K562 (cell line): ENCODE results near the gene CNPY4. TPM values are rescaled to one million over a fixed set of nuclear protein-coding genes. Genes with fewer than 3 reads are reported as not detected.
A peak's percentile ranks its signal among the peaks of the same experiment; 100 is the strongest.

Experiments used
- CBFA2T3 ChIP-seq: fragments of 450-650 bp; IDR thresholded peaks from 2 replicates; pipeline ENCODE4 v1.6.1; 2017
- CHD2 ChIP-seq: IDR thresholded peaks from 2 replicates; pipeline ENCODE4 v1.6.1; 2011; ENCODE audit warnings: low read depth, low read length
- GABPB2 ChIP-seq: fragments of 250-450 bp; sonication (Bioruptor Pico); conservative IDR thresholded peaks from 2 replicates; pipeline ENCODE4 v1.5.1; 2021; ENCODE audit warnings: mild to moderate bottlenecking
- GTF2E2 ChIP-seq: fragments of 200-800 bp; sonication (Bioruptor generic); IDR thresholded peaks from 2 replicates; pipeline ENCODE4 v1.6.1; 2016; ENCODE audit warnings: missing genetic modification characterization, missing compliant biosample characterization
- MEIS2 ChIP-seq: fragments of 450-650 bp; IDR thresholded peaks from 2 replicates; pipeline ENCODE4 v1.6.1; 2014; ENCODE audit warnings: mild to moderate bottlenecking; ENCODE audit not compliant: partially characterized antibody
- RCOR1 ChIP-seq, 2 experiments: IDR thresholded peaks; 2 replicates each; pipeline ENCODE4 v1.6.1; 2012; ENCODE audit warnings: low read depth in 2 of 2, low read length in 2 of 2, borderline replicate concordance in 1 of 2, improper control_type of control experiment in 1 of 2
- SP2 ChIP-seq: IDR thresholded peaks from 2 replicates; pipeline ENCODE4 v1.6.1; 2011; ENCODE audit warnings: mild to moderate bottlenecking, low read depth, low read length, moderate library complexity; ENCODE audit not compliant: poor library complexity, severe bottlenecking; ENCODE audit errors: extremely low read depth
- TAL1 ChIP-seq: fragments of 450-650 bp; IDR thresholded peaks from 2 replicates; pipeline ENCODE4 v1.6.1; 2016; ENCODE audit warnings: mild to moderate bottlenecking
- TCF3 ChIP-seq: sonication (generic); formaldehyde crosslinking; IDR thresholded peaks from 2 replicates; pipeline ENCODE4 v1.4.0; 2020; ENCODE audit warnings: mild to moderate bottlenecking, missing genetic modification reagents
- XRCC4 ChIP-seq: IDR thresholded peaks from one replicate; pipeline ENCODE4 v1.6.1; 2011; ENCODE audit not compliant: insufficient read depth, insufficient read length; ENCODE audit errors: extremely low read depth
- polyA plus RNA-seq, 8 experiments: library from polyadenylated mRNA; depleted of rRNA in 4 of 8; stranded (reverse) in 5 of 8; unstranded in 3 of 8; fragments of >200 nt; fragmentation: Nextera tagmentation in 2 of 8; fragmentation: Illumina TruSeq in 1 of 8; extraction: Ambion mirVana in 2 of 8; extraction: Trizol in 1 of 8; gene quantifications; 2 replicates each; pipeline versions ENCODE4 v1.2.1 to v1.2.3, GENCODE V29; 2011 to 2014; ENCODE audit warnings: inconsistent platforms in 1 of 8, missing spikeins in 1 of 8
- total RNA-seq, 7 experiments: library from RNA; depleted of rRNA in 6 of 7; stranded (reverse); fragments of >200 nt in 6 of 7; fragmentation: Illumina TruSeq in 2 of 7; extraction: Trizol in 2 of 7; gene quantifications; 2 replicates each; pipeline versions ENCODE4 v1.2.1 to v1.2.3, GENCODE V29; 2011 to 2021; ENCODE audit warnings: low replicate concordance in 1 of 7
- TF ChIP-seq, protein P1 (sequence below): fragments of 250-450 bp; sonication (Bioruptor Pico); IDR thresholded peaks from 2 replicates; pipeline ENCODE4 v1.8.0; 2022; ENCODE audit warnings: inconsistent platforms, mild to moderate bottlenecking, moderate library complexity, borderline replicate concordance
- TF ChIP-seq, protein P2 (sequence below), 2 experiments: fragments of 450-650 bp in 1 of 2; IDR thresholded peaks; 2 replicates each; pipeline ENCODE4 v1.6.1; 2011 to 2017; ENCODE audit warnings: low read depth in 2 of 2, antibody characterized with exemption in 1 of 2, borderline replicate concordance in 1 of 2, low read length in 1 of 2, mild to moderate bottlenecking in 1 of 2, mixed read lengths in 1 of 2; ENCODE audit not compliant: control insufficient read depth in 1 of 2
- TF ChIP-seq, protein P3 (sequence below): fragments of 450-650 bp; IDR thresholded peaks from 2 replicates; pipeline ENCODE4 v1.6.1; 2016; ENCODE audit warnings: missing biosample characterization, missing genetic modification characterization
- TF ChIP-seq, protein P4 (sequence below): fragments of 200-800 bp; sonication (Bioruptor generic); IDR thresholded peaks from 2 replicates; pipeline ENCODE4 v1.6.1; 2017; ENCODE audit warnings: missing genetic modification characterization, missing compliant biosample characterization
- TF ChIP-seq, protein P5 (sequence below), 2 experiments: fragments of 200-800 bp in 1 of 2; sonication (Bioruptor generic) in 1 of 2; sonication (generic) in 1 of 2; formaldehyde crosslinking in 1 of 2; IDR thresholded peaks in 1 of 2; conservative IDR thresholded peaks in 1 of 2; 2 replicates each; pipeline versions ENCODE4 v1.5.0 to v1.6.1; 2016 to 2020; ENCODE audit warnings: missing compliant biosample characterization in 1 of 2, missing genetic modification characterization in 1 of 2, missing genetic modification reagents in 1 of 2
- TF ChIP-seq, protein P6 (sequence below): sonication (generic); formaldehyde crosslinking; IDR thresholded peaks from 2 replicates; pipeline ENCODE4 v1.8.1; 2023; ENCODE audit warnings: mild to moderate bottlenecking, missing genetic modification reagents

The CNPY4 gene
- total and polyA plus RNA-seq, 9 of the 15 experiments (the other 6 are each of a cell fraction or from before 2014, with no cell fraction given), result 1.9 to 11.2 (median 7.0) TPM

DNA sequence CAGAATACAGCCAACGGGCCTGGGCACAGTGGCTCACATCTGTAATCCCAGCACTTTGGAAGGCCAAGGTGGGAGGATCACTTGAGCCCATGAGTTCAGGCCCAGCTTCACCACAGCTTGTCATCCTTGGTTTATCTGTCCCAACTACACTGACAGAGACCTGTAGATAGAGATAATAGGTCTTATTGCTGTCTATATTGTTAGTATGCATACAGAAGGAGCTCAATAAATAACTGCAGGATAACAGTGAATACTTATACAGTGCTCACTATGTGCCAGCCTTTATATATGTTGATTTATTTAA lies 1.3 kb downstream of the CNPY4 start (continued):
- TF ChIP-seq, protein P1, sequence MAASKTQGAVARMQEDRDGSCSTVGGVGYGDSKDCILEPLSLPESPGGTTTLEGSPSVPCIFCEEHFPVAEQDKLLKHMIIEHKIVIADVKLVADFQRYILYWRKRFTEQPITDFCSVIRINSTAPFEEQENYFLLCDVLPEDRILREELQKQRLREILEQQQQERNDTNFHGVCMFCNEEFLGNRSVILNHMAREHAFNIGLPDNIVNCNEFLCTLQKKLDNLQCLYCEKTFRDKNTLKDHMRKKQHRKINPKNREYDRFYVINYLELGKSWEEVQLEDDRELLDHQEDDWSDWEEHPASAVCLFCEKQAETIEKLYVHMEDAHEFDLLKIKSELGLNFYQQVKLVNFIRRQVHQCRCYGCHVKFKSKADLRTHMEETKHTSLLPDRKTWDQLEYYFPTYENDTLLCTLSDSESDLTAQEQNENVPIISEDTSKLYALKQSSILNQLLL (CRISPR knock-in tag), result no peak
- TF ChIP-seq MEIS2 (peak; percentile 36), CHD2 (no peak), RCOR1 (IDR thresholded peaks at IDR 0.05; ENCODE audit: borderline replicate concordance in 1 of 2, low read depth in 2 of 2, low read length in 2 of 2) (0 out of 4 replicates have a peak, but pooled peaks of 1 of the 2 experiments have one; percentile 24), CBFA2T3 (peak; percentile 64), XRCC4 (no peak), TCF3 (peak; percentile 39), TAL1 (0 out of 2 replicates have a peak, but pooled peaks have one; percentile 2), GABPB2 (CRISPR knock-in tag) (no peak), GTF2E2 (tag) (no peak), SP2 (no peak)
- TF ChIP-seq, protein P2, sequence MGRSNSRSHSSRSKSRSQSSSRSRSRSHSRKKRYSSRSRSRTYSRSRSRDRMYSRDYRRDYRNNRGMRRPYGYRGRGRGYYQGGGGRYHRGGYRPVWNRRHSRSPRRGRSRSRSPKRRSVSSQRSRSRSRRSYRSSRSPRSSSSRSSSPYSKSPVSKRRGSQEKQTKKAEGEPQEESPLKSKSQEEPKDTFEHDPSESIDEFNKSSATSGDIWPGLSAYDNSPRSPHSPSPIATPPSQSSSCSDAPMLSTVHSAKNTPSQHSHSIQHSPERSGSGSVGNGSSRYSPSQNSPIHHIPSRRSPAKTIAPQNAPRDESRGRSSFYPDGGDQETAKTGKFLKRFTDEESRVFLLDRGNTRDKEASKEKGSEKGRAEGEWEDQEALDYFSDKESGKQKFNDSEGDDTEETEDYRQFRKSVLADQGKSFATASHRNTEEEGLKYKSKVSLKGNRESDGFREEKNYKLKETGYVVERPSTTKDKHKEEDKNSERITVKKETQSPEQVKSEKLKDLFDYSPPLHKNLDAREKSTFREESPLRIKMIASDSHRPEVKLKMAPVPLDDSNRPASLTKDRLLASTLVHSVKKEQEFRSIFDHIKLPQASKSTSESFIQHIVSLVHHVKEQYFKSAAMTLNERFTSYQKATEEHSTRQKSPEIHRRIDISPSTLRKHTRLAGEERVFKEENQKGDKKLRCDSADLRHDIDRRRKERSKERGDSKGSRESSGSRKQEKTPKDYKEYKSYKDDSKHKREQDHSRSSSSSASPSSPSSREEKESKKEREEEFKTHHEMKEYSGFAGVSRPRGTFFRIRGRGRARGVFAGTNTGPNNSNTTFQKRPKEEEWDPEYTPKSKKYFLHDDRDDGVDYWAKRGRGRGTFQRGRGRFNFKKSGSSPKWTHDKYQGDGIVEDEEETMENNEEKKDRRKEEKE (IDR thresholded peaks at IDR 0.05; ENCODE audit: borderline replicate concordance in 1 of 2, control insufficient read depth in 1 of 2, low read depth in 2 of 2, low read length in 1 of 2), result no peak
- TF ChIP-seq, protein P3, sequence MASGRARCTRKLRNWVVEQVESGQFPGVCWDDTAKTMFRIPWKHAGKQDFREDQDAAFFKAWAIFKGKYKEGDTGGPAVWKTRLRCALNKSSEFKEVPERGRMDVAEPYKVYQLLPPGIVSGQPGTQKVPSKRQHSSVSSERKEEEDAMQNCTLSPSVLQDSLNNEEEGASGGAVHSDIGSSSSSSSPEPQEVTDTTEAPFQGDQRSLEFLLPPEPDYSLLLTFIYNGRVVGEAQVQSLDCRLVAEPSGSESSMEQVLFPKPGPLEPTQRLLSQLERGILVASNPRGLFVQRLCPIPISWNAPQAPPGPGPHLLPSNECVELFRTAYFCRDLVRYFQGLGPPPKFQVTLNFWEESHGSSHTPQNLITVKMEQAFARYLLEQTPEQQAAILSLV, result no peak
- TF ChIP-seq, protein P4, sequence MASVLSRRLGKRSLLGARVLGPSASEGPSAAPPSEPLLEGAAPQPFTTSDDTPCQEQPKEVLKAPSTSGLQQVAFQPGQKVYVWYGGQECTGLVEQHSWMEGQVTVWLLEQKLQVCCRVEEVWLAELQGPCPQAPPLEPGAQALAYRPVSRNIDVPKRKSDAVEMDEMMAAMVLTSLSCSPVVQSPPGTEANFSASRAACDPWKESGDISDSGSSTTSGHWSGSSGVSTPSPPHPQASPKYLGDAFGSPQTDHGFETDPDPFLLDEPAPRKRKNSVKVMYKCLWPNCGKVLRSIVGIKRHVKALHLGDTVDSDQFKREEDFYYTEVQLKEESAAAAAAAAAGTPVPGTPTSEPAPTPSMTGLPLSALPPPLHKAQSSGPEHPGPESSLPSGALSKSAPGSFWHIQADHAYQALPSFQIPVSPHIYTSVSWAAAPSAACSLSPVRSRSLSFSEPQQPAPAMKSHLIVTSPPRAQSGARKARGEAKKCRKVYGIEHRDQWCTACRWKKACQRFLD (CRISPR knock-in tag), result no peak
- TF ChIP-seq, protein P5, sequence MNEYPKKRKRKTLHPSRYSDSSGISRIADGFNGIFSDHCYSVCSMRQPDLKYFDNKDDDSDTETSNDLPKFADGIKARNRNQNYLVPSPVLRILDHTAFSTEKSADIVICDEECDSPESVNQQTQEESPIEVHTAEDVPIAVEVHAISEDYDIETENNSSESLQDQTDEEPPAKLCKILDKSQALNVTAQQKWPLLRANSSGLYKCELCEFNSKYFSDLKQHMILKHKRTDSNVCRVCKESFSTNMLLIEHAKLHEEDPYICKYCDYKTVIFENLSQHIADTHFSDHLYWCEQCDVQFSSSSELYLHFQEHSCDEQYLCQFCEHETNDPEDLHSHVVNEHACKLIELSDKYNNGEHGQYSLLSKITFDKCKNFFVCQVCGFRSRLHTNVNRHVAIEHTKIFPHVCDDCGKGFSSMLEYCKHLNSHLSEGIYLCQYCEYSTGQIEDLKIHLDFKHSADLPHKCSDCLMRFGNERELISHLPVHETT (CRISPR knock-in tag; conservative IDR thresholded peaks at IDR 0.05 in 1 of 2, IDR thresholded peaks at IDR 0.05 in 1 of 2), result peak in 1 of 2 experiments; percentile 34; a peak in 1 of 4 replicates
- TF ChIP-seq, protein P6, sequence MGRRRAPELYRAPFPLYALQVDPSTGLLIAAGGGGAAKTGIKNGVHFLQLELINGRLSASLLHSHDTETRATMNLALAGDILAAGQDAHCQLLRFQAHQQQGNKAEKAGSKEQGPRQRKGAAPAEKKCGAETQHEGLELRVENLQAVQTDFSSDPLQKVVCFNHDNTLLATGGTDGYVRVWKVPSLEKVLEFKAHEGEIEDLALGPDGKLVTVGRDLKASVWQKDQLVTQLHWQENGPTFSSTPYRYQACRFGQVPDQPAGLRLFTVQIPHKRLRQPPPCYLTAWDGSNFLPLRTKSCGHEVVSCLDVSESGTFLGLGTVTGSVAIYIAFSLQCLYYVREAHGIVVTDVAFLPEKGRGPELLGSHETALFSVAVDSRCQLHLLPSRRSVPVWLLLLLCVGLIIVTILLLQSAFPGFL (CRISPR knock-in tag), result 0 out of 2 replicates have a peak, but pooled peaks have one; percentile 57
